Measurements from ENCODE around the gene WDR27.

- no peak for TF ChIP-seq CTCF (IDR thresholded peaks at IDR 0.05 in 2 of 3, conservative IDR thresholded peaks at IDR 0.05 in 1 of 3; ENCODE audit: control insufficient read depth in 2 of 3, extremely low read depth in 1 of 3, insufficient read depth in 1 of 3, low read depth in 3 of 3, low read length in 3 of 3)
- TF ChIP-seq BCL11A (IDR thresholded peaks at IDR 0.05; ENCODE audit: low read depth, low read length) = no peak
- TF ChIP-seq SP1 (IDR thresholded peaks at IDR 0.05; ENCODE audit: low read depth, low read length) = no peak
- TF ChIP-seq LARP7 (IDR thresholded peaks at IDR 0.05) = no peak
- no peak for TF ChIP-seq YY1 (IDR thresholded peaks at IDR 0.05; ENCODE audit: low read depth, low read length)
- no peak for TF ChIP-seq HCFC1 (IDR thresholded peaks at IDR 0.05; ENCODE audit: low read length)
- TF ChIP-seq EZH2 (IDR thresholded peaks at IDR 0.05; ENCODE audit: borderline replicate concordance, control insufficient read depth, low read depth, low read length) = no peak
- TF ChIP-seq CHD2 (IDR thresholded peaks at IDR 0.05; ENCODE audit: borderline replicate concordance, low read depth, low read length) = no peak
- no peak for TF ChIP-seq BRCA1 (IDR thresholded peaks at IDR 0.05; ENCODE audit: low read depth, low read length)
- TF ChIP-seq NRF1 (conservative IDR thresholded peaks at IDR 0.05; ENCODE audit: low read depth, low read length) = no peak
- TF ChIP-seq HDGF (IDR thresholded peaks at IDR 0.05) = no peak
- TF ChIP-seq DPF2 (IDR thresholded peaks at IDR 0.05) = no peak
- no peak for TF ChIP-seq POLR2A (IDR thresholded peaks at IDR 0.05; ENCODE audit: low read depth, low read length)
- TF ChIP-seq RFX5 (IDR thresholded peaks at IDR 0.05; ENCODE audit: low read depth, low read length) = no peak
Observed at GRCh38 chr6:169575365-169575764, 126.5 kb downstream of the WDR27 start.
